NCI-H1436 (cell line): Measurements from ENCODE around the gene DCAF11.
"Not testable (repeated sequence)": the region's sequence is repeated elsewhere in the genome, so short reads cannot be mapped to it uniquely, and the experiment has no call there.

Source experiments
- DNase-seq: peaks from one replicate; lab custom pipeline; 2025; lab: John Stamatoyannopoulos, UW

The DCAF11 gene

GRCh38 chr14:24096545-24097181 lies 17.9 kb upstream of the DCAF11 start:
- no peak for DNase-seq

GRCh38 chr14:24098229-24098926 lies 16.2 kb upstream of the DCAF11 start:
- DNase-seq = no peak

GRCh38 chr14:24098927-24099813 lies 15.4 kb upstream of the DCAF11 start:
- no peak for DNase-seq

GRCh38 chr14:24100197-24100981 lies 14.2 kb upstream of the DCAF11 start:
- no peak for DNase-seq

- DNase-seq = no peak
Measured at GRCh38 chr14:24100982-24101494, 13.5 kb upstream of the DCAF11 start.

- DNase-seq = no peak
Measured at GRCh38 chr14:24102357-24103048, 12.1 kb upstream of the DCAF11 start.

- no peak for DNase-seq
Measured at GRCh38 chr14:24103451-24103850, 11.1 kb upstream of the DCAF11 start.

GRCh38 chr14:24105609-24106239 lies 8.9 kb upstream of the DCAF11 start:
- DNase-seq = not testable (repeated sequence)

- no peak for DNase-seq
Measured at GRCh38 chr14:24106672-24107271, 7.8 kb upstream of the DCAF11 start.

GRCh38 chr14:24108336-24108874 lies 6.2 kb upstream of the DCAF11 start:
- DNase-seq = no peak

- no peak for DNase-seq
Measured at GRCh38 chr14:24110060-24110459, 4.5 kb upstream of the DCAF11 start.

- no peak for DNase-seq
Measured at GRCh38 chr14:24110523-24110922, 4.1 kb upstream of the DCAF11 start.

GRCh38 chr14:24113379-24113800 lies 1.2 kb upstream of the DCAF11 start:
- no peak for DNase-seq

- peak; percentile 69 for DNase-seq
Measured at GRCh38 chr14:24113801-24114531, 611 bp upstream of the DCAF11 start.

- no peak for DNase-seq
Measured at GRCh38 chr14:24115422-24116127, 998 bp downstream of the DCAF11 start.

GRCh38 chr14:24116128-24116814 lies 1.7 kb downstream of the DCAF11 start:
- DNase-seq = no peak

GRCh38 chr14:24117179-24117578 lies 2.6 kb downstream of the DCAF11 start:
- DNase-seq = no peak

- DNase-seq = no peak
Measured at GRCh38 chr14:24119691-24120090, 5.1 kb downstream of the DCAF11 start.
